OCI-LY7 (cell line): ENCODE data around the gene TBC1D20.

Experiments used
- CTCF ChIP-seq: fragments of 200-600 bp; sonication (generic); conservative IDR thresholded peaks from 2 replicates; pipeline ENCODE4 v1.5.1; 2014; ENCODE audit warnings: mild to moderate bottlenecking, antibody characterized with exemption, low read length, moderate library complexity, mixed read lengths
- EZH2phosphoT487 ChIP-seq: fragments of 200-600 bp; sonication (generic); IDR thresholded peaks from 2 replicates; pipeline ENCODE4 v1.6.1; 2018; ENCODE audit warnings: low read depth, borderline replicate concordance, mild to moderate bottlenecking, mixed run types, antibody characterized with exemption, low read length, moderate library complexity, mixed read lengths

GRCh38 chr20:420721-421574, 41.4 kb downstream of the TBC1D20 start:
- TF ChIP-seq CTCF (no peak), EZH2phosphoT487 (no peak)
